GM12892 (cell line): Measurements from ENCODE around the gene RPL31.

ENCODE experiments used
- POLR2A ChIP-seq: IDR thresholded peaks from 2 replicates; pipeline ENCODE4 v1.6.1; 2011; ENCODE audit warnings: low read depth, low read length, control low read depth
- POLR2AphosphoS5 ChIP-seq: IDR thresholded peaks from 2 replicates; pipeline ENCODE4 v1.6.1; 2011; ENCODE audit warnings: low read depth, low read length, control low read depth
- TAF1 ChIP-seq: IDR thresholded peaks from 2 replicates; pipeline ENCODE4 v1.6.1; 2011; ENCODE audit warnings: low read depth, mild to moderate bottlenecking, control low read depth, low read length, borderline replicate concordance

GRCh38 chr2:101026923-101027469 lies 24.9 kb downstream of the RPL31 start:
- no peak for TF ChIP-seq TAF1
- no peak for TF ChIP-seq POLR2A
- no peak for TF ChIP-seq POLR2AphosphoS5
